HTR-8/SVneo (cell line): ENCODE measurements around the gene THY1.
"Not testable (repeated sequence)": the region's sequence is repeated elsewhere in the genome, so short reads cannot be mapped to it uniquely, and the experiment has no call there.

Experiments used
- DNase-seq: peaks from one replicate; pipeline ENCODE4 v3.0.0; 2011; ENCODE audit warnings: low spot score, mixed read lengths; ENCODE audit not compliant: insufficient read length
- FAIRE-seq: peaks from 2 replicates; lab custom pipeline; 2011; peaks lifted over from hg19 to GRCh38; lab: Jason Lieb, UNC

THY1 gene

DNA sequence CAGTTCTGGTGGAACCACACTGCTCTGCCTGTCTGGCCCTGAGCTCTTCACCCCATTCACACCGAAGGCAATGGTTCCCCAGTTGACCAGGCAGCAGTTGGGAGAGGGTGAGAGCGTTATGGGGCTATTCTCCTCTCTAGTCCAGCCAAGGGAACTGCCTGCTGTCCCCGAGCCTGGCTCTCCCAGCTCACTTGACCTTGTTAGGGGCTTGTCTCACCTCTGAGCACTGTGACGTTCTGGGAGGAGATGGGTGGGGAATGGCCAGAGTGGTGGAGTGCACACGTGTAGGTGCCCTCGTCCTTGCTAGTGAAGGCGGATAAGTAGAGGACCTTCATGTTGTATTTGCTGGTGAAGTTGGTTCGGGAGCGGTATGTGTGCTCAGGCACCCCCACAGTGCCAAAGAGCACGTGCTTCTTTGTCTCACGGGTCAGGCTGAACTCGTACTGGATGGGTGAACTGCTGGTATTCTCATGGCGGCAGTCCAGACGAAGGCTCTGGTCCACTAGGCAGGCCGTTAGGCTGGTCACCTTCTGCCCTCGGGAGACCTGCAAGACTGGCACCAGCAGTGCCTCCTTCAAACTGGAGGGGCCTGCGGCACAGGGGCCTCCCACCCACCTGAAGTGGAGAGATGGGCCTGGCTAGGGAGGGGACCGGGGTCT is 3.0 kb downstream of the THY1 start:
- FAIRE-seq (no peak), DNase-seq (no peak)

DNA sequence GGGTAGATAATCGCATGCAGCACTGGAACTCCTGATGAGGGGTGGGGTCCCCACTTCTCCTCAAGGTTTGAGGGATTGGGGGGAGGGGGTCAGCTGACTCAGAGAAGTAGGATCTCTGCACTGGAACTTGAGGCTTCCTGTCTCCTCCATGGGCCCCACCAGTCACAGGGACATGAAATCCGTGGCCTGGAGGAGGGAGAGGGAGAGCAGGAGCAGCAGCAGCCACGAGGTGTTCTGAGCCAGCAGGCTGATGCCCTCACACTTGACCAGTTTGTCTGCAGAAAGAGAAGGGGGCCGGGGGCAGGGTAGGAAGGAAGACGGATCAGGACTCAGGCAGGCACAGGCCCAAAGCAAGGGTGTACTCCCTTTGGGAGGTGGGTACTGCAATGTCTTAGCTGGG is 3.7 kb downstream of the THY1 start:
- DNase-seq = no peak
- no peak for FAIRE-seq

GRCh38 chr11:119418759-119419158 is 4.2 kb downstream of the THY1 start:
- FAIRE-seq (no peak), DNase-seq (no peak)

DNA sequence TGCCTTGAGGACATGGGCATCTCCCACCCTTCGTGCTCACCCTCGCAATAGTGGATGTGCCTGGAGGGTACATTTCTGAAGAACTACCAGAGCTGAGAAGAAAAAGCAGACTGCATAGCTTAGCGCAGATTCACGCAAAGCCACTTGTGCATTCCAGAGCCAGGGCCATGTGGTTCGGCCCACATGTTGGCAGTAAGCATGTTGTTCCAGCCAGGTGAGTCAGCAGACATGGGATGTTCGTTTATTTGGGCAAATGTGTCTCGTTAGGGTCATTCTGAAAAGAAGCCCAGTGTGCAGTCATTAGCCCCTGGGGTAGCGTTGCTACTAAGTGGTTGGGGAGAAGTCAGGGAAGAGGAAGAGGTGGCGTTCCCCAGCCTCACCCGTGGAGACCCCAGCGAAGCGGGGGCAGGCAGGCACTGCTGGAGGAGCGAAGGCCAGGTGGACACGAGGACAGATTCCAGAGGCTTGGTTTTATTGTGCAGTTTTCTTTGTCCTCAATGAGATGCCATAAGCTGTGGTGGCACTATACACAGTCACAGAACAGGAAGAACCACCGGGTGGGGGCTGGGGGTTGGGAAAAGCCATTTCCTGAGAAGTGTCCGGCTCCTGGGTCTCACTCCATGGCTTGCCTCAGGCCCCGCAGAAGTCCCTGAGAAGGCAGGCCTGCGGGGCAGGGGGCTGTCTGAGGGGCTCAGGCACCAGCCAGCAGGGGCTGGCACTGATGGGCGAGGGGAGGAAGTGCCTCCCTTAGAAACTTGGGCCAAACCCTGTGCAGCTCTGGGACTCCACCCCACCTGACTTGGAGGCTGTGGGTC is 5.0 kb downstream of the THY1 start:
- DNase-seq (peak; percentile 73), FAIRE-seq (peak; percentile 87)

- peak; percentile 75 for FAIRE-seq
- DNase-seq = peak; percentile 50
These were observed 6.1 kb downstream of the THY1 start for GRCh38 chr11:119416606-119417580.

DNA sequence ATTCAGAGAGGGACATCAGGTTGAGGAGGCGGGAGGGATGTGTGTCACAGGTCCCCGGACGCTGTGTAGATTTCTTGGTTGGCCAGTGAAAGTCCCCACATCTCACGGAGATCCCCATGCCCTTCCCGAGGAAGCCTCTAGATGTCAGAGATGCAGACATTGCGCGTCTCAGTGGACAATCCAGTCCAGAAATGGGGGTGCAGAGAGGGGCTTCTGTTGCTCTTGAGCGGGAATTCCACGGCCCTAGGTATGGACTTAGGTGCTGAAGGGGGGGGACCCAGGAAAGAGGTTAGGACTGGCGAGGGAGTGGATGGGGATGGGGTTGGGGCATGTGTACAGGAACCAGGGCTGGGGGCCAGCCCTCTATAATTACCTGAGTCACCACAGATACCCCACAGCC is 7.0 kb downstream of the THY1 start:
- no peak for FAIRE-seq
- DNase-seq = no peak

GRCh38 chr11:119415517-119415916 is 7.5 kb downstream of the THY1 start:
- peak; percentile 4 for FAIRE-seq
- DNase-seq = no peak

DNA sequence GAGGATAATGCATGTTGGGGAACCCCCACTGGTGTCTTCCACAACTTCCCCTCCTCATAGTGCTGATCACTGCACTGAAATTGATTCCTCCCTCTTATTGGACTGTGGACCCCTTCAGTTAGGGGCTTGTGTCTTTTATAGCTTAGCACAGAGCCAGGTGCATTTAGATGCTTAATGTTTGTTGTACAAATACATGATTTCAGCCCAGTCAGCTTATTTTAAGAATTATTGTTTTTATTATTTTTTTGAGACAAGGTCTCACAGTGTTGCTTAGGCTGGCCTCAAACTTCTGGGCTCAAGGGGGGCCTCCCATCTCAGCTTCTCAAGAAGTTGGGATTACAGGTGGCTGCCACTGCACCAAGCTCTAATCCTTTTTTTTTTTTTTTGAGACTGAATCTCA is 8.2 kb downstream of the THY1 start:
- no peak for FAIRE-seq

DNA sequence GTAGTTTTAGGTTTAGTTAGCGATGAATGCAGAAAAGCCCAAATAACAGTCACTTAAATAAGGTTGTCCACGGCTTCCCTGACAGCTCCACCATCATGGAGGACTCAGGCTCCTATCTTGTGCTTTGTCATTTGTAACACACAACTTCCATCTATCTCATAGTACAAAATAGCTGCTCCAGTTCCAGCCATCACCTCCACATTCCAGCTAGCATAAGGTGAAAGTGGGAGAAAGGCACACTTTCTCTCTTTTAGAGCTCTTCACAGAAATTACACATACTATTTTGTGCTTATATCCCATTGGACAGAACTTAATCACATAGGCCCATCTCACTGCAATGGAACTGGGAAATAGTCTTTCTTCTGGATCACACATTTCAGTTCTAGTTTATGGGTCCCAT is 8.7 kb downstream of the THY1 start:
- DNase-seq = no peak
- no peak for FAIRE-seq

More for the DNA sequence above, 8.2 kb downstream of the THY1 start:
- no peak for DNase-seq

GRCh38 chr11:119412072-119412471 is 10.9 kb downstream of the THY1 start:
- FAIRE-seq (no peak), DNase-seq (no peak)

- no peak for FAIRE-seq
- DNase-seq = no peak
These were observed 12.5 kb downstream of the THY1 start for GRCh38 chr11:119410501-119410900.

GRCh38 chr11:119409731-119410130 is 13.2 kb downstream of the THY1 start:
- FAIRE-seq = no peak
- DNase-seq = no peak

DNA sequence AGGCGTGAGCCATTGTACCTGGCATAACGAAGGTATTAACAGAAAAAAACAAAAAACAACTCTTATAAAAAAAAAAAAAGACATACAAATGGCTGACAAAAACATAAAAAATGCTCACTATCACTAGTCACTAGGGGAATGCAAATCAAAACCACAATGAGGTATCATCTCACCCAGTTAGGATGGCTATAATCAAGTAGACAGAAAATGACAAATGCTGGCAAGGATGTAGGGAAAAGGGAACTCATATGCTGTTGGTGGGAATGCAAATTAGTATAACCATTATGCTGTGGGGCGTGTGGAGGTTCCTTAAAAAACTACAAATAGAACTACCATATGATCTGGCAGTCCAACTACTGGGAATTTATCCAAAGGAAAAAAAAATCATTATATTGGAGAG is 17.0 kb downstream of the THY1 start:
- DNase-seq = no peak

DNA sequence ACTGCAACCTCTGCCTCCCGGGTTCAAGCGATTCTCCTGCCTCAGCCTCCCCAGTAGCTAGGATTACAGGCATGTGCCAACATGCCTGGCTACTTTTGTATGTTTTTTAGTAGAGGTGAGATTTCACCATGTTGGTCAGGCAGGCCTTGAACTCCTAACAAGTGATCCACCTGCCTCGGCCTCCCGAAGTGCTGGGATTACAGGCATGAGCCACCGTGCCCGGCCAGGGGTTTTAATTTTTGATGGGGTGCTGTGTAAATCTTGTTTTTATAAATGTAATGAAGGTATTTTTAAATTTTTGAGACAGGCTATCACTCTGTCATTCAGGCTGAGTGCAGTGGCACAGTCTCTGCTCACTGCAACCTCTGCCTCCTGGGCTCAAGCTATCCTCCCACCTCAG is 17.5 kb downstream of the THY1 start:
- not testable (repeated sequence) for DNase-seq, FAIRE-seq

More for the DNA sequence above, 17.0 kb downstream of the THY1 start:
- FAIRE-seq = no peak

GRCh38 chr11:119404872-119405271 is 18.1 kb downstream of the THY1 start:
- FAIRE-seq (no peak), DNase-seq (no peak)

DNA sequence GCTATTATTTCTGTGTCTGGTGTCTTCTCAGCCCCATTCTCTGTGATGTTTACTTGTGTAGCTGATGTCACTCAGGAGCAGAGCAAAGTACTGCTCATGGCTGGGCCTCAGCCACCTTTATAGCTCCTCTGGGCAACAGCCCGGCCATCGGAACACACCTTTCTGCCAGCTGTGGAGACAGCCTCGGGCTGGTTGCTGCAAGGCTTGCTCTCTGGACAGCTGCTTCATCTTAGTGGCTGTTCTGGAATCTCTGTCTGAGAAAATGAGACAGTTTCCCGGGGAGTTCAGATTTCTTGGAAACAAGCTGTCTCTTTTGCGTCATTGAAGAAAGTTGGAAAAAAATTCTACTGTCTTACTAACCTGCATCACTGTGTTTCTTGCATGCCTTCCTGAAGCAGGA is 20.0 kb downstream of the THY1 start:
- FAIRE-seq = no peak
- DNase-seq = no peak

- DNase-seq = no peak
- FAIRE-seq = no peak
These were observed 20.5 kb downstream of the THY1 start for GRCh38 chr11:119402470-119402869.

DNA sequence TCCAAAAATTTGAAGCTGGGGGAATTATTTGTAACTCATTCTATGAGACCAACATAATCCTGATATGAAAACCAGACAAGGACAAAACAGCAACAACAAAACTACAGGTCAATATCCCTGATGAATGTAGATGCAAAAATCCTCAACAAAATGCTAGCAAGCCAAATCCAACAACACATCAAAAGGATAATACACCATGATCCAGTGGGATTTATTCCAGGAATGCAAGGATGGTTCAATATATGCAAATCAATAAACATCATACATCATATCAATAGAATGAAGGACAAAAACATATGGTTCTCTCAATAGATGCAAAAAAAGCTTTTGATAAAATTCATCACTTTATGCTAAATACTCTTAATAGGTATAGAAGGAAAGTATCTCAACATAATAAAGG is 22.1 kb downstream of the THY1 start:
- DNase-seq = no peak
- no peak for FAIRE-seq

DNA sequence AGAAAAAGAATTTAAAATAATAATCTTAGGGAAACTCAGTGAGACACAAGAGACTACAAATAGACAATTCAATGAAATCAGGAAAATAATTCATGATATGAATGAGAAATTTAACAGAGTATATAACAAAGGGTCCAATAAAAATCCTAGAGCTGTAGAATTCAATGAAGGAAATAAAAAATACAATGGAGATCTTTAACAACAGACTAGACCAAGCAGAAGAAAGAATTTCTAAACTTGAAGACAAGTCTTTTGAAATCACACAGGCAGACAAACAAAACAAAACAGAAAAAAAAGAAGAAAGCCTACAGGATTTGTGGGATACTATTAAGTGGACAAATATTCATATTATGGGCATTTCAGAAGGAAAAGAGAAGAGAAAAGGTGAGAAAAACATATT is 25.2 kb downstream of the THY1 start:
- FAIRE-seq (no peak), DNase-seq (no peak)

DNA sequence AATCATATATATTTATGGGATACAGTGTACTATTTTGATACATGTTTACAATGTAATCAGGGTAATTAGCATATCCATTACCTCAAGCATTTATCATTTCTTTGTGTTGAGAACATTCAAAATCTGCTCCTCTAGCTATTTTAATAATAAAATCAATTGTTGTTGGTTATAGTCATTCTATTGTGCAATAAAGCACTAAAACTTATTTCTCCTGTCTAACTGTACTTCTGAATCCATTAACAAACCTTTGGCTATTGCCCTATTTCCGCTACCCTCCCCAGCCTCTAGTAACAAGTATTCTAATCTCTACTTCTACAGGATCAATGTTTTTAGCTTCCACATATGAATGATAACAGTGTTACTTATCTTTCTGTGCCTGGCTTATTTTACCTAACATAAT is 26.1 kb downstream of the THY1 start:
- FAIRE-seq (no peak), DNase-seq (no peak)

DNA sequence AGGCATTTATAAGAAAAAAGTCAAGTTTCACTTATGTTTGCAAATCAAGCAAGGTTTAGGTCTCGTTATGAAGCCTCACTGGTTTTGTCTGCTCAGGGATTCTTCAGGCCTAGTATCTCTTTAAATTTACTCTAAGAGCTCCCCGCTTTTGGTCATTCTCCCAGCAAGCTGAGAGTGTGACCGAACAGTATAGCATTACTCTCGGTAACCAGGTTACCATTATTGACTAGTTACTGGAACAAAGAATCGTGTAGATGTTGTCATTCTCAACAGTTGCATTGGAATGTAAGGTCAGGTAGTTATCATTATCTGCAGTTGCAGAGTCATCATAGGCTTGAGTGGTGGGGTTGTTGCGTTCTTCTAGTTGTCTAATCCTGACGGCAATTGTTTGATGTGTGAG is 31.7 kb downstream of the THY1 start:
- DNase-seq (no peak), FAIRE-seq (no peak)
